Limb (tissue), 2 donors: ENCODE measurements around the gene DOP1A.
A peak's percentile ranks its signal among the peaks of the same experiment; 100 is the strongest.

Experiments
- DNase-seq, 2 donors: peaks; one replicate each; pipeline ENCODE4 v3.0.0-alpha.2; 2016; ENCODE audit errors: extremely low spot score in 2 of 2

The DOP1A gene

DNA sequence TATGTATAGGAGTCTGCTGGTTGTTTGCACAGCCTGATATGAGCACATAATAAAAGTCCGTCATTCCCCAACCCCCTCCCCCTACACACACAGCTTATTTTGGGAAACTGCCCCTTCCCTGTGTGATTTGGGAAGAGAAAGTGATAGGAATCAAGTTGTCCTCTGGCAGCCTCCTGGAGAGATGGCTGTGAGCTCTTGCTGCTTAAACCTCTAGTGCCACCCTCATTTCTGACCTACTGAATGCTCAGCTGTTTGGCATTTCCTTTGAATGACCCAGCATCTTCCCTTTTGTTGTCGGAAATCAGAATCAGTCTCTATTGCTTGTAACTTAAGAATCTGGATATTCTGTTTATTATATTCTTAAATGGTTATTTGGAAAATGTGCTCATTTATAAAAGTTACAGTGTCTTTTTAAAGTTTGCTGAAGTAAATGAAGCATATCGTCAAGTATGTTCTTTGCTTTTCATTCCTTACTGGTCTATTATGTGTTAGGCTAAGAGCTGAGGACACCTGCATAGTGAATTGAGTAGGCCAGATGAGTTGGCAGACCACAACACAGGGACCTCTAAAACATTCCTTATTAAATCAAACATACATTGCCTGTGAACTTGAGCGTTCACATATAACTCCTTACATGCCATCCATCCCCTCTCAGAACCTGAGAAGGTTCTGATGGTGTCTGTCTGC is 131.2 kb downstream of the DOP1A start:
- no peak for DNase-seq

DNA sequence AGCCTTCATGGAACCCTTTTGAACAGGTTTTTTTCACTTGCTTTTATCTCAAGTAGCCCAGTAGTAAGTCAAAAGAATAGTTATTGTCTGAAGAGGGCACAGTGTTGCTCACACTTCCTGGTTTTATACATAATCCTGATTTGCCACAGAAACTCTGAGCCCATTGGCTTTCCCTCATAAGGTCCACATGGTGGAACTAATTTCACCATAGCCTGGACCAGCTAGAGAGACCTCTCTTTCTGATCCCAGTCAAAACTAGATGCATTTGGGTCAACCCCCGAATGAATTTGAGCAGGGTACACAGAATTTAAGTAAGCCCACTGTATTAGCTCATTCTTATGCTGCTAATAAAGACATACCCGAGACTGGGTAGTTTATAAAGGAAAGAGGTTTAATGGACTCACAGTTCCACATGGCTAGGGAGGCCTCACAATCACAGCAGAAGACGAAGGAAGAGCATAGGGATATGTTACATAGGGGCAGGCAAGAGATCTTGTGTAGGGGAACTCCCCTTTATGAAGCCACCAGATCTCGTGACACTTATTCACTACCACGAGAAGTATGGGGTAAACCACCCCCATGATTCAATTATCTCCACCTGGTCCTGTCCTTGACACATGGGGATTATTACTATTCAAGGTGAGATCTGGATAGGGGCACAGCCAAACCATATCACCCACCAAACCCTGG is 131.8 kb downstream of the DOP1A start:
- DNase-seq = no peak

DNA sequence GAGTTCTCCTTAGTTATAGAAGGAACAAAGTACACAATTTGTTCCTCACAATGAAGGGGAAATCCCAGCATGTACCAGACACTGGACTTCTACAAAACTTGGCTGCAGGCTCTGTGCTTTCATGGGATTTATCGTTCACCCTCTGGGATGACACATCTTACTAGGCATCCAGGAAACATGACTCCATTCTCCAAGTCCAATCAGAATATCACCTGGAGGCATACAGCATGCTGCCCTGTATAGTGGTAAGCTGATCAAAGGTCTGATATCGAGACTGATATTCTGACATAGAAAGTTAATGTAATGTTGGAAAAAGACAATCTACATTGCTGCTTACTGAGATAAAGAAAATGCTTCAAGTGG is 132.4 kb downstream of the DOP1A start:
- DNase-seq = no peak

DNA sequence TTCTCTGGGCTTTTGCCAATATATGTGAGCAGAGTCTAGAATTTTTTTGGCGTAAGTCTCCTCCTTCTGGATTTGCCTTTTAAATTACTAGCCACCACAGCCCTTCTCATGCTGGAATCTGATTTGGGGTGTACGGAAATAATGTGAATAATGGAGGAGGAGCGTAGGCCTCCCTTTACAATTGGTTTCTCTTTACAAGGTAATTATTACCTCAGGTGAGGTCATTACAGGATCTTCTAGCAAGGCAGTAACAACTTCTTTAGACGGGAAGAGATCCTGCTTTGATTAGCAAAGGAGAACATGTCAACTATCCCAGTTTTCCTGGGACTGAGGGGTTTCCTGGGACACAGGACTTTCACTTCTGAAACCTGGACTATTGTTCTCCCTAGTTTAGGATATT is 134.6 kb downstream of the DOP1A start:
- no peak for DNase-seq

DNA sequence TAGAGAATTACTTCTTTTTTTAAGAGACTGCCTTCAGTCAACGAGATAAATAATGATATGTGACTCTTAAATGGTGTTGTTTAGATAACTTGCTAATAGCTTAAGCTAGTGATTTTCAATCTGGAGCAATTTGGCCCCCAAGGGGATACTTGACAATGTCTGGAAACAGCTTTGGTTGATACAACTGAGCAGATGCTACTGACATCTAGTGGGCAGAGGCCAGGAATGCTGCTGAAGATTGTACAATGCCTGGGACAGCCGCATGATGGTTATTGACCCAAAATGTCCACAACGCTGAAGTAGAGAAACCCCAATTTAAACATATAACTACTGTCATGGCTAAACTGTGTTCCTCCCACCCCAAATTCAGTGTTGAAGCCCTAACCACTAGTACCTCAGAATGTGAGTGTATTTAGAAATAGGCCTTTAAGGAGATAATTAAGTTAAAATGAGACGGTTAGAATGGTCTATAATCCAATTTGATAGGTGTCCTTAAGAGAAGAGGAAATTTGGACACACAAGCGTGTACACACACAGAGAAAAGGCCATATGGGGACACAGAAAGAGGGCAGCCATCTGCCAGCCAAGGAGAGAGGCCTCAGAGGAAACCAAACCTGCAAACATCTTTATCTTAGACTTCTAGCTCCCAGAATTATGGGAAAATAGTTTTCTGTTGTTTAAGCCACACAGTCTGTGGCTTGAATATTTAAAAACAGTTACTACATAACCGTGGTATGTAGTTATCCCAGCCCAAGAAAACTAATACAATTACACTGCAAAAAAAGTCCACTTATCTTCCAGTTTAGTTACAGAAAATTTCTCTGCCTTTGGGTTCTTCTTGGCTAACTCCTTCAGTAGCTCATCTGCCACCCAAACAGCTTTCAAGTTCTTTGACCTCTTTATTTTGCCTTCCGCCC is 147.9 kb downstream of the DOP1A start:
- DNase-seq = peak; percentile 65 to 82

DNA sequence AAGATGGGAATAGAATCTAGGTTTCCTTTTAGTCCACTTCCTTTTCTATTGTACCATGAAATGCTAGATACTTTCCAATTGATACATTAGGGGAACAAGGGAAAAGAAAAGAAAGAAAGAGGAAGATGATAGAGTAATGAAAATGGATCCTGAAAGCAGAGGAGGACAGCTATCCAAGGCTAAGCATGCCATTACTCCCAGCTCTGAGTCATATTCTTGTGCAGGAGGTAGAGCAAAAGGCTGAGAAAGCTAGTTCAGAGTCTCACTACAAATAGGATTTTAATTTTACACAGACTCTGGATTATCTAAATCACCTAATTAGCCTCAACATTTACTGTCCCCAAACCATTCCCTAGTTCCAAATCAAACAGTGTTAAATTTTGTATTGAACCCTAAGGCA is 149.3 kb downstream of the DOP1A start:
- DNase-seq = no peak
